H1 (cell line): ENCODE results near the gene TMA7. TPM values are rescaled to one million over a fixed set of nuclear protein-coding genes. Genes with fewer than 3 reads are reported as not detected.

ENCODE experiments used
- CTCF ChIA-PET: fragments of 300-600 bp; sonication (Branson Sonifier 250); formaldehyde crosslinking; loops from one replicate; lab custom pipeline; 2021; ENCODE audit not compliant: partially characterized antibody; lab: Charles Lee
- POLR2A ChIA-PET: fragments of 300-600 bp; sonication (Branson Sonifier 250); formaldehyde crosslinking; loops from one replicate; lab custom pipeline; 2021; ENCODE audit warnings: inconsistent platforms; ENCODE audit not compliant: partially characterized antibody; lab: Charles Lee
- DNase-seq, 2 experiments: peaks; one replicate each; pipeline versions ENCODE4 v3.0.0 to v3.0.0-alpha.2; 2010 to 2022; ENCODE audit warnings: low spot score in 2 of 2, low read depth in 1 of 2, mixed read lengths in 1 of 2
- FAIRE-seq: peaks from 2 replicates; lab custom pipeline; 2011; peaks lifted over from hg19 to GRCh38; lab: Jason Lieb, UNC
- H2AFZ ChIP-seq: 2 replicates; pipeline ENCODE4 v1.8.1; 2012; ENCODE audit warnings: low read length, inconsistent platforms
- H2AK5ac ChIP-seq: 2 replicates; pipeline ENCODE4 v1.6.1; 2013; ENCODE audit warnings: low read depth, low read length
- H2BK120ac ChIP-seq: replicated peaks from 2 replicates; pipeline ENCODE3; 2013; ENCODE audit warnings: low read depth, low read length, inconsistent platforms
- H2BK12ac ChIP-seq: 2 replicates; pipeline ENCODE4 v1.6.1; 2013; ENCODE audit warnings: low read depth, low read length
- H2BK15ac ChIP-seq: 2 replicates; pipeline ENCODE4 v1.6.1; 2013; ENCODE audit warnings: low read length
- H2BK20ac ChIP-seq: 2 replicates; pipeline ENCODE4 v1.6.1; 2013; ENCODE audit warnings: low read length
- H2BK5ac ChIP-seq: 2 replicates; pipeline ENCODE4 v1.6.1; 2013; ENCODE audit warnings: low read depth, low read length
- H3K14ac ChIP-seq: 2 replicates; pipeline ENCODE4 v1.6.1; 2013; ENCODE audit warnings: inconsistent platforms; ENCODE audit not compliant: insufficient read length
- H3K18ac ChIP-seq: 2 replicates; pipeline ENCODE4 v1.6.1; 2013; ENCODE audit warnings: low read length; ENCODE audit errors: extremely low read depth
- H3K23ac ChIP-seq: 2 replicates; pipeline ENCODE4 v1.6.1; 2013; ENCODE audit warnings: inconsistent platforms; ENCODE audit not compliant: insufficient read length
- H3K23me2 ChIP-seq: 2 replicates; pipeline ENCODE4 v1.6.1; 2013; ENCODE audit warnings: low read depth, low read length
- H3K27ac ChIP-seq: 2 replicates; pipeline ENCODE4 v1.6.1; 2011; ENCODE audit warnings: low read depth, low read length, inconsistent platforms
- H3K27me3 ChIP-seq, 4 experiments: replicated peaks in 1 of 4; 1 replicate in 1 of 4; 2 replicates in 3 of 4; pipeline versions ENCODE4 v1.6.1 to v1.8.1; 2011 to 2013; ENCODE audit warnings: low read length in 3 of 4, mild to moderate bottlenecking in 3 of 4, inconsistent platforms in 2 of 4, mixed read lengths in 2 of 4, moderate library complexity in 1 of 4; ENCODE audit not compliant: control insufficient read depth in 3 of 4, insufficient read depth in 3 of 4; ENCODE audit errors: extremely low read depth in 1 of 4
- H3K36me3 ChIP-seq, 4 experiments: 2 replicates each; pipeline versions ENCODE4 v1.6.1 to v1.8.1; 2011 to 2013; ENCODE audit warnings: mild to moderate bottlenecking in 4 of 4, low read length in 3 of 4, moderate library complexity in 2 of 4, control low read depth in 1 of 4, inconsistent platforms in 1 of 4; ENCODE audit not compliant: insufficient read depth in 4 of 4, control insufficient read depth in 2 of 4
- H3K4ac ChIP-seq: replicated peaks from 2 replicates; pipeline ENCODE3; 2013; ENCODE audit warnings: low read length, low read depth, mixed read lengths, inconsistent platforms; ENCODE audit not compliant: insufficient read length
- H3K4me1 ChIP-seq, 4 experiments: replicated peaks in 1 of 4; 1 replicate in 1 of 4; 2 replicates in 3 of 4; pipeline versions ENCODE4 v1.6.1 to v1.8.1; 2011 to 2013; ENCODE audit warnings: low read length in 3 of 4, inconsistent platforms in 2 of 4, mixed read lengths in 1 of 4; ENCODE audit not compliant: insufficient read depth in 4 of 4, control insufficient read depth in 3 of 4
- H3K4me2 ChIP-seq, 2 experiments: 2 replicates each; pipeline versions ENCODE4 v1.6.1 to v1.8.1; 2011 to 2013; ENCODE audit warnings: low read depth in 2 of 2, low read length in 2 of 2, control low read depth in 1 of 2, inconsistent platforms in 1 of 2, mild to moderate bottlenecking in 1 of 2; ENCODE audit not compliant: insufficient read depth in 1 of 2
- H3K4me3 ChIP-seq, 4 experiments: fragments of 200-600, 300-600 bp in 1 of 4; sonication (generic), shearing (Covaris generic), sonication (Bioruptor Twin) in 1 of 4; 2 replicates each; pipeline versions ENCODE4 v1.5.1 to v1.8.1; 2011 to 2016; ENCODE audit warnings: low read length in 4 of 4, low read depth in 3 of 4, control low read depth in 2 of 4, inconsistent platforms in 2 of 4, mild to moderate bottlenecking in 2 of 4, mixed read lengths in 1 of 4, moderate library complexity in 1 of 4; ENCODE audit not compliant: insufficient read depth in 2 of 4; ENCODE audit errors: extremely low read depth in 1 of 4
- H3K56ac ChIP-seq: replicated peaks from 2 replicates; pipeline ENCODE3; 2013; ENCODE audit warnings: low read depth, mild to moderate bottlenecking, mixed read lengths, low read length, inconsistent platforms; ENCODE audit not compliant: insufficient read length
- H3K79me1 ChIP-seq: 2 replicates; pipeline ENCODE4 v1.6.1; 2013; ENCODE audit warnings: low read depth, low read length, control low read depth
- H3K79me2 ChIP-seq, 2 experiments: 2 replicates each; pipeline versions ENCODE4 v1.6.1 to v1.8.1; 2012 to 2013; ENCODE audit warnings: low read length in 2 of 2, mild to moderate bottlenecking in 2 of 2, inconsistent platforms in 1 of 2; ENCODE audit not compliant: insufficient read depth in 2 of 2, control insufficient read depth in 1 of 2
- H3K9ac ChIP-seq, 4 experiments: replicated peaks in 1 of 4; 1 replicate in 1 of 4; 2 replicates in 3 of 4; pipeline versions ENCODE4 v1.6.1 to v1.8.1; 2011 to 2013; ENCODE audit warnings: low read depth in 3 of 4, low read length in 3 of 4, control low read depth in 2 of 4, mild to moderate bottlenecking in 2 of 4, moderate library complexity in 2 of 4, inconsistent platforms in 1 of 4; ENCODE audit errors: extremely low read depth in 1 of 4
- H3K9me3 ChIP-seq, 2 experiments: 2 replicates each; pipeline versions ENCODE4 v1.6.1 to v1.8.1; 2012 to 2013; ENCODE audit warnings: mild to moderate bottlenecking in 2 of 2, moderate library complexity in 2 of 2, control low read depth in 1 of 2, inconsistent platforms in 1 of 2, low read depth in 1 of 2, low read length in 1 of 2, mixed read lengths in 1 of 2; ENCODE audit not compliant: insufficient read depth in 2 of 2
- H4K20me1 ChIP-seq, 2 experiments: replicated peaks in 1 of 2; 2 replicates each; pipeline versions ENCODE3 to v1.8.1; 2011 to 2013; ENCODE audit warnings: inconsistent platforms in 2 of 2, low read length in 2 of 2, mild to moderate bottlenecking in 1 of 2; ENCODE audit not compliant: insufficient read depth in 2 of 2, control insufficient read depth in 1 of 2
- H4K5ac ChIP-seq: 2 replicates; pipeline ENCODE4 v1.6.1; 2013; ENCODE audit warnings: low read length, low read depth, mixed read lengths, inconsistent platforms; ENCODE audit not compliant: insufficient read length
- H4K8ac ChIP-seq: 2 replicates; pipeline ENCODE4 v1.8.0; 2013; ENCODE audit warnings: mild to moderate bottlenecking, moderate library complexity, low read length, inconsistent platforms; ENCODE audit not compliant: insufficient read depth; ENCODE audit errors: extremely low read depth
- H4K91ac ChIP-seq: replicated peaks from 2 replicates; pipeline ENCODE3; 2013; ENCODE audit warnings: low read length, mixed read lengths, inconsistent platforms; ENCODE audit not compliant: insufficient read length
- ASH2L ChIP-seq: fragments of 200-600, 300-600 bp; sonication (generic); IDR thresholded peaks from one replicate; pipeline ENCODE4 v1.7.1; 2017; ENCODE audit warnings: low read length
- ATF3 ChIP-seq: IDR thresholded peaks from 2 replicates; pipeline ENCODE4 v1.6.1; 2011; ENCODE audit warnings: low read depth, mild to moderate bottlenecking, low read length; ENCODE audit not compliant: insufficient read depth
- CREB1 ChIP-seq: IDR thresholded peaks from 2 replicates; pipeline ENCODE4 v1.6.1; 2012; ENCODE audit warnings: inconsistent platforms
- GABPA ChIP-seq: IDR thresholded peaks from 2 replicates; pipeline ENCODE4 v1.6.1; 2011; ENCODE audit warnings: mild to moderate bottlenecking, low read length, moderate library complexity, borderline replicate concordance; ENCODE audit not compliant: insufficient read depth
- MAFK ChIP-seq: IDR thresholded peaks from 2 replicates; pipeline ENCODE4 v1.6.1; 2012; ENCODE audit warnings: low read depth, mild to moderate bottlenecking, improper control_type of control experiment, low read length
- NRF1 ChIP-seq: IDR thresholded peaks from 2 replicates; pipeline ENCODE4 v1.6.1; 2011; ENCODE audit warnings: mild to moderate bottlenecking, low read depth, low read length, improper control_type of control experiment
- POLR2AphosphoS5 ChIP-seq: IDR thresholded peaks from 2 replicates; pipeline ENCODE4 v1.6.1; 2011; ENCODE audit warnings: low read depth, low read length
- SIX5 ChIP-seq: IDR thresholded peaks from 2 replicates; pipeline ENCODE4 v1.6.1; 2011; ENCODE audit warnings: mild to moderate bottlenecking, low read depth, low read length
- TAF1 ChIP-seq: IDR thresholded peaks from 2 replicates; pipeline ENCODE4 v1.6.1; 2011; ENCODE audit warnings: mild to moderate bottlenecking, low read depth, low read length
- TEAD4 ChIP-seq: IDR thresholded peaks from 2 replicates; pipeline ENCODE4 v1.6.1; 2012; ENCODE audit warnings: low read depth, low read length, inconsistent platforms, mixed read lengths
- YY1 ChIP-seq: IDR thresholded peaks from 2 replicates; pipeline ENCODE4 v1.6.1; 2011; ENCODE audit warnings: low read depth, mild to moderate bottlenecking, low read length
- ZNF274 ChIP-seq: IDR thresholded peaks from 2 replicates; pipeline ENCODE4 v1.7.0; 2012; ENCODE audit warnings: low read length, borderline replicate concordance; ENCODE audit errors: extremely low read depth
- WGBS, 2 experiments: shearing (Covaris generic) in 1 of 2; methylation state at CpG; one replicate each; pipeline versions ENCODE4 v1.1.6 to v1.1.7; 2013 to 2015; ENCODE audit warnings: low lambda C conversion rate in 2 of 2, mixed read lengths in 2 of 2, inconsistent platforms in 1 of 2, low coverage in 1 of 2, missing lambda C conversion rate in 1 of 2; ENCODE audit not compliant: insufficient replicate concordance in 2 of 2, insufficient coverage in 1 of 2, insufficient read length in 1 of 2; ENCODE audit errors: extremely low coverage in 1 of 2, missing lambda C conversion rate in 1 of 2; 5-methylcytosine and 5-hydroxymethylcytosine counted together
- polyA plus RNA-seq, 7 experiments: library from polyadenylated mRNA; depleted of rRNA in 3 of 7; stranded (reverse) in 5 of 7; unstranded in 2 of 7; fragments of >200 nt in 5 of 7; fragments of 200-250 nt in 2 of 7; gene quantifications; 1 replicate in 5 of 7; 2 replicates in 1 of 7; 4 replicates in 1 of 7; pipeline versions ENCODE4 v1.2.1 to v1.2.3, GENCODE V29; 2011 to 2013; ENCODE audit warnings: missing spikeins in 2 of 7, mixed read lengths in 2 of 7
- total RNA-seq: library from RNA; stranded (reverse); fragmentation: NEBNext Ultra II Directional; extraction: Animal tissue kit (Norgen Biotek cat#: 25700); gene quantifications from 2 replicates; pipeline ENCODE4 v1.2.1, GENCODE V29; 2021

Gene TMA7
- total and polyA plus RNA-seq, 2 of the 8 experiments (the other 6 are each of a cell fraction or from before 2014, with no cell fraction given): 138 to 305 TPM

- Histone ChIP-seq H2BK5ac (no peak overlapping the region), H3K27me3 (no peaks in the 10 kb centered on the region), H2BK120ac (no peak overlapping the region), H3K4me1 (no peaks in the 10 kb centered on the region), H3K36me3 (peaks cover 14 to 52% (median 38%) of the 10 kb centered on the region in 4 experiments), H2AK5ac (no peak overlapping the region), H4K5ac (no peak overlapping the region), H3K23ac (no peak overlapping the region), H3K4ac (no peak overlapping the region), H3K14ac (no peak overlapping the region), H3K9me3 (no peaks in the 10 kb centered on the region), H2BK12ac (no peak overlapping the region), H3K56ac (no peak overlapping the region), H4K20me1 (peaks cover 0 to 7% of the 10 kb centered on the region in 2 experiments), H3K9ac (no peak overlapping the region), H3K4me2 (no peak overlapping the region), H3K79me2 (no peaks in the 10 kb centered on the region), H2AFZ (no peak overlapping the region), H2BK15ac (no peak overlapping the region), H3K27ac (no peak overlapping the region), H2BK20ac (no peak overlapping the region), H4K91ac (no peak overlapping the region), H3K79me1 (no peaks in the 10 kb centered on the region; the same call in 1 of the 2 replicates), H3K18ac (no peak overlapping the region), H3K23me2 (no peaks in the 10 kb centered on the region), H3K4me3 (no peak overlapping the region), H4K8ac (no peak overlapping the region)
- POLR2A ChIA-PET: interaction anchor here (0.7 to 8.1 kb wide), 6 partner anchors 11 to 186 kb away, joined by 3 to 83 read pairs (median 3); partner anchors contain the start of gene ATRIP
- FAIRE-seq (no peak), DNase-seq (no peak)
- 86% methylated on average over 3 of the region's 3 CpGs; no CpG with 5 or more reads in 1 of the 2 experiments for WGBS, 2 experiments
- CTCF ChIA-PET: interaction anchor here (0.8 to 21.5 kb wide), 7 partner anchors 8 to 90 kb away, joined by 3 to 251 read pairs (median 3); partner anchors contain the start of gene SHISA5
- TF ChIP-seq CREB1 (no peak), TEAD4 (no peak), MAFK (no peak), YY1 (no peak), GABPA (no peak), SIX5 (no peak), POLR2AphosphoS5 (no peak), ZNF274 (no peak), TAF1 (no peak), NRF1 (no peak), ASH2L (no peak), ATF3 (no peak)
These were observed 19.3 kb downstream of the TMA7 start for GRCh38 chr3:48459331-48459730.
